ENCODE results near the gene GPSM3.
"Not testable (repeated sequence)": the region's sequence is repeated elsewhere in the genome, so short reads cannot be mapped to it uniquely, and the experiment has no call there.

The GPSM3 gene

DNA sequence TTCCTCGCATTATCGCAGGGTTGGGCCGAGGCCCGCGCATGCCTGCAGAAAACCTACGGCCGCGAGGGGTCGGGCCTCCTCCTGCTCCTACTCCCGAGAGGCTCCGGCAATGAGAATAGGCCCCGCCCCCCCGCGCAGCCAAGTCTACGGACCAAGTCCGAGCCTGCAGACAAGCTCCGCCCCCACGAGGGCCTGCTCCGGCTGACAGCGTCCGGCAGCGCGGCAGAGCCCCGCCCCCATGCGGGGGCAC is 3.1 kb upstream of the GPSM3 start:
- H3K4me3 ChIP-seq (ENCODE audit: low read length): no peak overlapping the region; the same call in 1 of the 2 replicates
- no peak for TF ChIP-seq ZNF274 (IDR thresholded peaks at IDR 0.05; ENCODE audit: low read depth, low read length)

- TF ChIP-seq ZNF274 (IDR thresholded peaks at IDR 0.05; ENCODE audit: low read depth, low read length): no peak
- H3K4me3 ChIP-seq (ENCODE audit: low read length): peak overlapping the region; percentile 64
Measured at GRCh38 chr6:32194825-32195651, 2.6 kb upstream of the GPSM3 start.

DNA sequence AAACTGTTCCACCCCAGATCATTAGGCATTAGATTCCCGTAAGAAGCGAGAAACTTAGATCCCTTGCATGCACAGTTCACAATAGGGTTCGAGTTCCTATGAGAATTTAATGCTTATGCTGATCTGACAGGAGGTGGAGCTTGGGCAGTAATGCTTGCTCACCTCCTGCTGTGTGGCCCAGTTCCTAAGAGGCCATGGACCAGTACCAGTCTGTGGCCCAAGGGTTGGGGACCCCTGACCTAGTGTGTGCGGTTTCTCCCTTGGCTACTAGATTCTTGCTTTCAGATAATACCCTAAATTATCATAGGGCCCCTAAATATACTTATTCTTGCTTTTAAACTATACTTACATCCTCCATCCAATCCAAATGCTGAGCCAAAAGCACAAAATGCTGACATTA is 1.9 kb upstream of the GPSM3 start:
- no peak for TF ChIP-seq ZNF274 (IDR thresholded peaks at IDR 0.05; ENCODE audit: low read depth, low read length)
- no peak overlapping the region for H3K4me3 ChIP-seq (ENCODE audit: low read length)

GRCh38 chr6:32193096-32193495 is 653 bp upstream of the GPSM3 start:
- H3K4me3 ChIP-seq (ENCODE audit: low read length): peak overlapping the region; percentile 63; the same call in 1 of the 2 replicates

- no peak for TF ChIP-seq ZNF274 (IDR thresholded peaks at IDR 0.05; ENCODE audit: low read depth, low read length)
- peak overlapping the region; percentile 63; the same call in 1 of the 2 replicates for H3K4me3 ChIP-seq (ENCODE audit: low read length)
Measured at GRCh38 chr6:32191696-32192607, 491 bp downstream of the GPSM3 start.

DNA sequence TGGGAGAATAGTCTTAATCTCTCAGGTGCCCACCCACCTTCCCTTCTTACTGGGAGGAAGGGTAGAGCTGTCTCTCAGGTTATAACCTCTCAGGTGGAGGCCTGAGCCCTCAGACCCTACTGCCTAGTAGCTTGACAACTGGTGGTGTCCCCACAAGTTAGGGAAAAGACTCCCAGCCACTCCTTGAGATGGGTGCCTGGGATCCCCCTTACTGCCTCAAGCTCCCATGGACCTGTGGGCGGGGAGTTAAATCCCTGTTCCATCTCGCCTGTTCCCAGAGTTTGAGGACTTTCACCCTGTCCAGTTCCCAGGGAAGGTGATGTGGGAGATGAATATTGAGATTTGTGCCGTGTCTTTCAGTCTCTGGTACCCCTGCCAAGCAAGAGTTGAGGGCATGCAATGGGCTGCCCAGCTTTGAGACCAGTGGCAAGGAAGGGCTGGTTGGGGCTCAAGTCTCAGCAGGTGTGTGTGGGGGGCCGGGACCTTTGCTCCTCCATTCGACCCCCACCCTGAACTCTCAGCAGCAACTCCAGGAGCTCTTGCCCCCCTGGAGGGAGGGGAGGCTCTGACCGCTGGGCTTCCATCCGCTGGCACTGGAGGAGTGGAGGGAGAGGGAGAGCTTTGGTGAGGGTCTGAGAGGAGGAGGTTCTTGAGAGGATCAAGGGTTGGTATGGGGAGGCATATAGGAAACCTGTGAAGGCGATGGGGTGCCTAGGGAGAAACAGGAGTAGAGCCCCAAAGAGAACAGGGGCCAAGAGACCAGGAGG is 1.3 kb downstream of the GPSM3 start:
- peak overlapping the region; percentile 63 for H3K4me3 ChIP-seq (ENCODE audit: low read length)
- no peak for TF ChIP-seq ZNF274 (IDR thresholded peaks at IDR 0.05; ENCODE audit: low read depth, low read length)

DNA sequence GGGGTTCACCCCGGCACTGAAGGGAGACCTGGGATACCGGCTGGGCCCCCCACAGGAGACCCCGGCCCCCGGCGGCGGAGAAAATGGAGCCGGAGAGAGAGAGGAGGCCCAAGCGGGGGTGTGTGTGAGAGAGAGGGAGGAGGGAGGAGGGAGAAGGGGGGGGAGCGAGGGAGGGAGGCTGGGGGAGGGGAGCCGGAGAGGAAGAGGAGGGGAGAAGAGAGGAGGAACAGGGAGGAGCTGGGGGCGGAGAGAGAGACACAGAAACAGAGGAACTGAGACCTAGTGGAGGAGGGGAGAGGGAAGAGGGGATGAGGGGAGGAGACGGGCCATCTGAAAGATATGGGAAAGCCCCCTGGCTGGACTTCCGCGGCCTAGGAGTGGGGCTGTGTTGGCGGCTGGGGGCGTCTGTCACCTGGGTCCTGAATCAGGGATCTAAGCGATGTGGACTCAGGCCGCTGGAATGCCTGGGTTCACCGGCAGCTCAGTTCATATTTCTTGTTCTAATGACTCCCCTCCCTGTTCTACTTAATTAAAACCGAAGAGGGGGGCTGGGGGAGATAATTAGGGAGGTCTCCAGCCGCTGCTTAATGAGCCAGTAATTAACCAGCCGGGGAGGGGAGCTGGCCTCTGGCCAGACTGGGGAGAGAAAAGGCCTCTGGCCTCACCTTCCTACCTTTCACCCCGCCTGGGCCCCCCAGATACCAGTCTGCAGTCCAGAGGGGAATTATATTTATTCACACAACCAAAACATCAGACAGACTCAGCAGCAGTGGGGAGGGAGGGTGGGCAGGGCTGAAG is 2.2 kb downstream of the GPSM3 start, which contains the start of gene PBX2:
Gene PBX2, minus strand, starts transcription at position 149 of the 798 bp plus-strand sequence. CDS start 287 bp downstream, outside the sequence.
- no peak for TF ChIP-seq ZNF274 (IDR thresholded peaks at IDR 0.05; ENCODE audit: low read depth, low read length)
- H3K4me3 ChIP-seq (ENCODE audit: low read length): peak within 1 kb of the TSS; percentile 76

- no peak for TF ChIP-seq ZNF274 (IDR thresholded peaks at IDR 0.05; ENCODE audit: low read depth, low read length)
Measured at GRCh38 chr6:32189742-32190053, 2.7 kb downstream of the GPSM3 start.

GRCh38 chr6:32189069-32189741 is 3.2 kb downstream of the GPSM3 start:
- TF ChIP-seq ZNF274 (IDR thresholded peaks at IDR 0.05; ENCODE audit: low read depth, low read length): no peak
- peak overlapping the region; percentile 76 for H3K4me3 ChIP-seq (ENCODE audit: low read length)

More at GRCh38 chr6:32189742-32190053, 2.7 kb downstream of the GPSM3 start:
- peak overlapping the region; percentile 76 for H3K4me3 ChIP-seq (ENCODE audit: low read length)

GRCh38 chr6:32188381-32189068 is 3.9 kb downstream of the GPSM3 start:
- H3K4me3 ChIP-seq (ENCODE audit: low read length): peak overlapping the region; percentile 76
- TF ChIP-seq ZNF274 (IDR thresholded peaks at IDR 0.05; ENCODE audit: low read depth, low read length): no peak

DNA sequence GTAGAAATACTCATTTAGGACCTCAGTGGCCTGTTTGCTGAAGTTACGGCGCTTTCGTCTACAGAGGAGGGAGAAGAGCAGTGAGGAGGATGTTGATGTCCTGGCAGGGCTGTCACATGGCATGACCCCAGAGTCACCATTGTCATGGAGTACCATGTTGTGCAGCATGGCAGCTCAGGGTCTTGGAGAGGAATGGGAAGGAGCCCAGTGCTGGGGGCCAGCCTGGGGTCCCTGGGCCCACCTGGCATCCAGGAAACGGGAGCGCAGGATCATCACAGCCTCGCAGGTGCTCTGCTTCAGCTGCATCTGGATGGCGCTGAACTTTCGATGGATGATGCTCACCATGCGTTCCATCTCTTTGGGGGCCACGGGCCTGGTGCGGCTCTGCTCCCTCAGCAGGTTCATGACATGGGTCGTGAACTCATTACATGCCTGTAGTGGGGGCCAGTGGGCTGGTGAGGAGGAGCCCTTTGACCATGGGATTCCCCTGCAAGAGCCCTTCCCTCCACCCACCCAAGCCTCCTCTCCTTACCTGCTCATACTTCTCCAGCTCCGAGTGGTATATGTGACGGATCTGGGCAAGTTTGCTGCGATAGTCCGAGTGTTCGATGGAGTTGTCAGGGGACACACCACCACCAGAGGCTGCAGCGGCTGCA is 4.6 kb downstream of the GPSM3 start:
- not testable (repeated sequence) for H3K4me3 ChIP-seq (ENCODE audit: low read length)

- no peak overlapping the region for H3K4me3 ChIP-seq (ENCODE audit: low read length)
- TF ChIP-seq ZNF274 (IDR thresholded peaks at IDR 0.05; ENCODE audit: low read depth, low read length): no peak
Measured at GRCh38 chr6:32187009-32187709, 5.3 kb downstream of the GPSM3 start.

- H3K4me3 ChIP-seq (ENCODE audit: low read length): not testable (repeated sequence)
Measured at GRCh38 chr6:32186151-32186840, 6.1 kb downstream of the GPSM3 start.

DNA sequence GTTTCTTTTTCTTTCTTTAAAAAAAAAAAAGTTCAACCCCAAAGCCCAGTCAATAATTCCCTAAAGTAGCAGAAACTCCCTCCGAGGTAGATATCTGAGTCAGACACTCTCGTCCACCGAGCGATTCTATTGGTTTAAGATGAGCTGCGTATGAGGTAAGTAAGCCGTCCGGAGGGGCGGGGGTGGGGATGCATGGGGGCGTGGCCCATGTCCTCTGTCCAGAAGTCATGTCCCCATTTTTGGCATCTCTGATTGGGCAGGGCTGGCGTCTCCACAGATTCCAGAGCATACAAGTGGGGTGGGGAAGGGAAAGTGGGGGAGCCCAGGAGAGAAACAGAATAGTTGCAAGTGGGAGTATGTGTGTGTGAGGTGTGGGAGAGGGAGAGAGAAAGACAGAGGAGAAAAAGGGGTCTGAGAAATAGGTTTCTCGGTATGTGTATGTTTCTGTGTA is 6.7 kb downstream of the GPSM3 start:
- H3K4me3 ChIP-seq (ENCODE audit: low read length): not testable (repeated sequence)
